G401 (cell line): Measurements from ENCODE around the gene ADRA1B. TPM values are rescaled to one million over a fixed set of nuclear protein-coding genes. Genes with fewer than 3 reads are reported as not detected.

Experiments
- DNase-seq: peaks from one replicate; pipeline ENCODE4 v3.0.0-alpha.2; 2015; ENCODE audit warnings: low spot score
- in situ Hi-C: cut with HindIII; loops from 2 replicates; pipeline ENCODE4 v1.10.0; 2016; ENCODE audit warnings: low sequenced_read_pairs, mixed read lengths
- total RNA-seq: library from RNA; depleted of rRNA; stranded (reverse); fragments of >200 nt; shearing (Covaris generic); gene quantifications from 2 replicates; pipeline ENCODE4 v1.2.3, GENCODE V29; 2014; rRNA removed

Gene ADRA1B
- total RNA-seq = 41.4 and 46.5 TPM in 2 replicates

- peak; percentile 26 for DNase-seq
- in situ Hi-C loops = no loop called here
These were observed at the start of gene ADRA1B for GRCh38 chr5:159915904-159916840. TSS of gene ADRA1B (plus strand) at chr5:159916482. CDS start at chr5:159916906, 424 bp downstream.

GRCh38 chr5:159873680-159874079 lies 42.6 kb upstream of the ADRA1B start:
- DNase-seq = no peak
- in situ Hi-C loops = no loop called here

DNA sequence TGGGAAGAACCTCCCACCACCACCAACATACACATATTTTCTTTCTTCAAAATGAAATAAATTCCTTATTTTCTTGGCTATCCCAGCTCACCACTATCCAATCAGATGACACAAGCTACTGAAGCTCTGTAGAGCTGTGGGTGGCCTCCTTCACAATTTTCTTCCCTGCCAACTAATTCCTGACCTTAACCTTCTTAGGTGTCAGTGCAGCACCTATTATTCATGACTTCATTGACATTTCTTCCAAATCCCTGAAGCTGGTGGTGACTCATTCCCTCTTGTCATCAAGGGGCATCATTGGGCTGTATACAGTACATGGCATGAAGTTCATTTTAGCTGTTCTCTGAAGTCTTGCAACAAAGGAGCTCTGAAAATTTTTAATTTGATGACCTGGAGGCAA lies 42.0 kb upstream of the ADRA1B start:
- no peak for DNase-seq

GRCh38 chr5:159877016-159877415 lies 39.3 kb upstream of the ADRA1B start:
- in situ Hi-C loops = no loop called here
- DNase-seq = no peak

More for the DNA sequence above, 42.0 kb upstream of the ADRA1B start:
- in situ Hi-C loops = no loop called here

- peak; percentile 18 for DNase-seq
- in situ Hi-C loops = no loop called here
These were observed 38.3 kb upstream of the ADRA1B start for GRCh38 chr5:159877894-159878448.

- in situ Hi-C loops = no loop called here
- DNase-seq = no peak
These were observed 37.3 kb upstream of the ADRA1B start for GRCh38 chr5:159878988-159879471.

DNA sequence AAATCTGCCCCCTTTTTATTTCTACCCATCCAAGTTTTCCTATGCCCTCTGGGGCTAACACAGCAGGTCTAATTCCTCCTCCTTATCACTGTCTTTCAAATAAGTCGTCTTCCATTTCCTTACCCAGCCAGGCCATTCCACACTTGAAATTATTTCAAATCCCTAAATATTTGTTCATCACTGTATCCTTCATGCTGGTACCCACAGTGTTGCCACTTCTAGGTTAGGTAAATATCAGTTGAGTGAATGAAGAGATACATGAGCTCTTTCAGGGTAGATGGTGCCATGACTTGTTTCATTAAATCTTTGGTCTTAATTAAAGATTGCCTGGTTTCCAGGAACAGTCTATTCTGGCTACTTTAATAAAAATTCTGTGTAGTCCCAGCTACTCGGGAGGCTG lies 35.6 kb upstream of the ADRA1B start:
- DNase-seq = no peak
- in situ Hi-C loops = no loop called here

DNA sequence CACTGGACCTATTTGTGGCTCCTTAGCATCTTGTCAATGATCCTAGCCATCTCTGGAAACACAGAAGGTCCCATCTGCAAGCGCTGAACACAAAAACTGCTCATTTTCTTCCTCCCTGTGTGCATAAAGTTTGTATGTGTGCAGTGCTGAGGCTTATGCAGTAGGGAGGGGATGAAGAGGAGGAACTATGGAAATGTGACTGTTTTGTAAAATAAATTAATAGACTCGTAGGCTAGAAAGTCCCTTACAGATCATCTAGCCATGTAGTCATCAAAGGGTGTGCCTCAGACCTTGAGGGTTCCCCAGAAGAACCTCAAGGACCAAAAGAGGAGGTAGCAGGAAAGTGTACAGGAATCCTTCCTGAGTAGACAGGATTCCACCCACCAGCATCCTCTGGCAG lies 34.3 kb upstream of the ADRA1B start:
- in situ Hi-C loops = no loop called here
- no peak for DNase-seq

GRCh38 chr5:159883522-159883950 lies 32.7 kb upstream of the ADRA1B start:
- DNase-seq = no peak
- in situ Hi-C loops = no loop called here

DNA sequence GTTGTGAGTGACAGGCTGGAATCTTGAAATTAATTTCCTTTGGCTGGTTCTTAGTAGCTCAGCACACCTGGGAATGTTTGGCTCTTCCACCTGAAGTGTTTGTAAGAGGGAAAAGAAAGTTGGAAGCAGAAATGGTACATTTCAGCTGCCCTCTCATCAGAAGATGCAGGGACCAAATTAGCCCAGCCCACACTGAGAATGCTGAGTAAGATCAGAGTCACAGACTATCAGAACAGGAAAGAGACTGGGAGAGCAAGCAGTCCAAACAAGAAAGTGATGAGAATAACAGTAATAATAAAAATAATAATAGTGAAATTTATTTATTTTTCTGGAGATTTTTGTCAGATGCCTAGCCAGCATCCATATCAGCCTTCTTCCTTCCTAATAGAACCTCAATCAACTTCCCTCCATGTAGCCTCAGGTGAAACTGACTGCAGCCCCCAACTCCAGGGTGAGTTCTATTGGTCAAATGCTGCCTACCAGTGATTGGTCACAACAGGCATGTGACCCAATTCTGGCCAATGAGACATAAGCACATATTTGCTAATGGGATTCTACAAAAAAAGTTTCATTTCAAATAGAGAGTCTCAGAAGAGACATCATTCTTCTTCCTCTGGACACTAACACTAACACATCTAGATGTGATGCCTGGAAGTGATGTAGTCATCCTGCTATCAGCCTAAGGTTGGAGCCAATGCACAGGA lies 31.2 kb upstream of the ADRA1B start:
- in situ Hi-C loops = no loop called here
- DNase-seq = no peak

DNA sequence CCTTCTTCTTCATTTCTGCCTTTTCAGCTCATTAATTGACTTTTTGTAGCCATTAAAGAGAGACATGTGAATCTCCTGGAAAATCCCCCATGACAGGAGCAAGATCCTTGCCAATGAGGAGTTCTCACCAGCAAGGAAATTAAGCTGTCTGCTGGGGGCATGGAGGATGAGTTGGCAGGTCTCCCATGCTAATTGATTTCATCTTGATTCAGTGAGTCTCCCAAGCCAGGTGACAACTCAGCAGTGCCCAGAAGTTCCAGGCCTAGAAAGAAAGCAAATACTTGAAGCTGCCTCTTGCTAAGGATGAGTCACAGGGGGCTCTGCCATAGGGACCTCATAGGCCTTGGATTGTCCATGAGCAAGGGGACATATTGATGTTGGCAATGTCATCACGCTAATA lies 30.0 kb upstream of the ADRA1B start:
- in situ Hi-C loops = no loop called here
- DNase-seq = no peak

- DNase-seq = no peak
- in situ Hi-C loops = no loop called here
These were observed 29.2 kb upstream of the ADRA1B start for GRCh38 chr5:159887050-159887449.

- in situ Hi-C loops = no loop called here
These were observed 27.4 kb upstream of the ADRA1B start for GRCh38 chr5:159888860-159889259.

GRCh38 chr5:159890141-159890540 lies 26.1 kb upstream of the ADRA1B start:
- DNase-seq = no peak
- in situ Hi-C loops = no loop called here

More at GRCh38 chr5:159888860-159889259, 27.4 kb upstream of the ADRA1B start:
- no peak for DNase-seq

- no peak for DNase-seq
- in situ Hi-C loops = no loop called here
These were observed 24.9 kb upstream of the ADRA1B start for GRCh38 chr5:159891371-159891770.

DNA sequence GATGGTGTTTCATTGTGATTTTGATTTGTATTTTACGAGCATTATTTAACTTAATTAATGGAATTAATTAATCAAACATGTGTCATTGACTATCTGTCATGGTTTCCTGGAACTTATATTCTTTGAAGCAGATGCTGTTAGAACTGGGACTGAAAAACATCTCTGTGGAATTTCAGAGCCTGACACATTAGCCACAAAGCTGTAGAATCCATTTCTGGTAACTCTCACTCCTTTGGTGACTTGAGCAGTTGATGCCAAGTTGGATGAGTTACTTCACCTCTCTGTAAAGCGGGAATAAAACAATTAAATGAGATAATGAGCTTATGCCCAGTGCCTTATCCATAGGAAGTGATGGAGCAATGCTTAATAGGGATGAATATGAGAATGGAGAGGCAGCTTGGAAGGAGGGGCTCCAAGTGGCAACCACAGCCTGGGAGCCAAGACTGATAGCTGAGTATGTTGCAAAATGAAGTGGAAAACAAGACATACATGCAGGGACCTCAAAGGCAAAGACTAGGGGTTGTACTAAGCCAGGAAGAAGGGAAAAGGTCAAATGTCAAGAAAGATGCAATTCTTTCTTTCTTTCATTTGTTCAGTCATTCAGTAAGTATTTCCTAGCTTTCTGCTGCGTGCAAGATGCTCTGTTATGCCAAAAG lies 23.1 kb upstream of the ADRA1B start:
- in situ Hi-C loops = no loop called here
- DNase-seq = no peak

DNA sequence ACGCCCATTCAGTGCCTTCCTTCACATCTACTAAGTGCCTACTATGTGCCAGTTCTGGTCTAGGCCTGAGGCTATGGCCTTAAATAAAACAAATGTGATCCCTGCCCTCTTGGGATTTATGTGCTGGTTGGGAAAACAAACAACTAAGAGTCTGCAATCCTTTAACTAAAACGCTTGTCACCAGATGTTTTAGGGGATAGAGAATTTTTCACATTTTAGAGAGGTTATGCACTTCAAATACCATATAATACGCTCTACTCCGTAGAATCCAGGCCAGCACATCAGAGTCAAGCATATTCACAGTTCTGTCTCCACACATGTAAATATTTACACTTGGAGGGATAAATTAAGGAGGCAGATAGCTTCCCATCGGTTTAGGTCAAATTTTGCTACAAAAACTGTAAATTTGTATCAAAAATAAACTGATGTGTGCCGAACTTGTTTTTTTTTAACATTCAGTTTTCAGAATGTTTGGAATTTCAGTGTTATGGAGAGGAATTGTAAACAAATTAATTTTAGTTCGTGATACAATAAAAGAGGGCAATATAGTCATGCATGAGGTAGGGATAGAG lies 22.0 kb upstream of the ADRA1B start:
- DNase-seq = no peak
- in situ Hi-C loops = no loop called here

DNA sequence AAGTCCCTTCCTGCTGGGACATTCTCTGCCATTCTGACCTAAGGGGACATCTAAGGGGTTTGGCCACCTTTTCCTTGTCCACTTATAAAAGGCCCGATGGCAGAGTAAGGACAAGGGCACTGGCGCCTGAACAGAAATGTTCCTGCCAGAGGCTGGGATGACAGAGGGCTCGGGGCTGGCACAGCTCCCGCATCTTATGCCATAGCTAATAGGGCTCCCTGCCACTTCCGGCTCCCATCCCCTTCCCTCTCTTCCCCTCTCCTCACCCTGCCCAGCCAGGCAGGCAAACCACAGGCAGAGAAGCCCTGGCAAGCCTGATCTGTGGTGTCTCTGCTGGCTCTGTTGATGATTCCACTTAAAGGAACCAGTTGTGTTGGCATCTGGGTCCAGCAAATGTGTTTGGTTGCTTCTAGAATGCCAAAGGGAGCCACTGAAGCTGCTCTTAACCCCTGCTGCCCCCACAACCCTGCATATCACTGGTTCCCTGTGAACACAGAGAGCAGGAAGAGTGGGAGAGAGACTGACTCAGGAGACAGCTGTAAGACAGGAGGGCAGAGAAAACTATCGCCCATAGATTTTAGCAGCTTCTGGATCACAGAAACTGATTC lies 18.4 kb upstream of the ADRA1B start:
- in situ Hi-C loops = no loop called here
- no peak for DNase-seq
